ENCODE results near the gene CCDC57. TPM values are rescaled to one million over a fixed set of nuclear protein-coding genes. Genes with fewer than 3 reads are reported as not detected.

CCDC57 gene
- total RNA-seq, 1 experiment from 2014 or later = 69.9 TPM

- intact Hi-C loops (cut with micrococcal nuclease; ENCODE audit: unreplicated experiment) = no loop called here
- Mint-ChIP-seq H3K9me3 (ENCODE audit: low read depth, unreplicated experiment) (no peaks in the 10 kb centered on the region), H3K4me3 (ENCODE audit: low read depth, unreplicated experiment) (no peak overlapping the region), H3K27ac (ENCODE audit: unreplicated experiment) (no peak overlapping the region), H3K27me3 (ENCODE audit: unreplicated experiment) (no peaks in the 10 kb centered on the region), H3K4me1 (ENCODE audit: low read depth, unreplicated experiment) (no peaks in the 10 kb centered on the region), H3K36me3 (ENCODE audit: insufficient read depth, unreplicated experiment) (peaks cover 6% of the 10 kb centered on the region)
- TF ChIP-seq CTCF (IDR thresholded peaks at IDR 0.05; ENCODE audit: unreplicated experiment) = no peak
- BruUV-seq (replicated peaks) = no TSS peak
- DNase-seq = no peak
- CTCF ChIA-PET = no interaction called here
Measured at GRCh38 chr17:82116246-82116645, 96.4 kb downstream of the CCDC57 start.

- no TSS peak for BruUV-seq (replicated peaks)
- CTCF ChIA-PET = no interaction called here
Measured at GRCh38 chr17:82114872-82115271, 97.8 kb downstream of the CCDC57 start.

GRCh38 chr17:82114447-82114846 lies 98.2 kb downstream of the CCDC57 start:
- BruUV-seq (replicated peaks) = no TSS peak
- no peaks in the 10 kb centered on the region for H3K9me3 Mint-ChIP-seq (ENCODE audit: low read depth, unreplicated experiment)
- no peak for DNase-seq
- H3K4me1 Mint-ChIP-seq (ENCODE audit: low read depth, unreplicated experiment) = peaks cover 7% of the 10 kb centered on the region
- no peak for TF ChIP-seq CTCF (IDR thresholded peaks at IDR 0.05; ENCODE audit: unreplicated experiment)
- intact Hi-C loops (cut with micrococcal nuclease; ENCODE audit: unreplicated experiment) = no loop called here
- CTCF ChIA-PET = interaction anchor here (0.6 kb wide), 1 partner anchor 17 kb away, joined by 3 read pairs; no protein-coding TSS in a partner anchor
- H3K4me3 Mint-ChIP-seq (ENCODE audit: low read depth, unreplicated experiment) = no peak overlapping the region
- H3K36me3 Mint-ChIP-seq (ENCODE audit: insufficient read depth, unreplicated experiment) = peaks cover 2% of the 10 kb centered on the region
- H3K27ac Mint-ChIP-seq (ENCODE audit: unreplicated experiment) = no peak overlapping the region
- no peaks in the 10 kb centered on the region for H3K27me3 Mint-ChIP-seq (ENCODE audit: unreplicated experiment)

More at GRCh38 chr17:82114872-82115271, 97.8 kb downstream of the CCDC57 start:
- no peak overlapping the region for H3K27ac Mint-ChIP-seq (ENCODE audit: unreplicated experiment)
- no peak for TF ChIP-seq CTCF (IDR thresholded peaks at IDR 0.05; ENCODE audit: unreplicated experiment)
- no peaks in the 10 kb centered on the region for H3K27me3 Mint-ChIP-seq (ENCODE audit: unreplicated experiment)
- no peak overlapping the region for H3K4me3 Mint-ChIP-seq (ENCODE audit: low read depth, unreplicated experiment)
- H3K36me3 Mint-ChIP-seq (ENCODE audit: insufficient read depth, unreplicated experiment) = peaks cover 6% of the 10 kb centered on the region
- no peaks in the 10 kb centered on the region for H3K9me3 Mint-ChIP-seq (ENCODE audit: low read depth, unreplicated experiment)
- peaks cover 7% of the 10 kb centered on the region for H3K4me1 Mint-ChIP-seq (ENCODE audit: low read depth, unreplicated experiment)
- intact Hi-C loops (cut with micrococcal nuclease; ENCODE audit: unreplicated experiment) = no loop called here
- DNase-seq = no peak

- H3K9me3 Mint-ChIP-seq (ENCODE audit: low read depth, unreplicated experiment) = no peaks in the 10 kb centered on the region
- H3K4me1 Mint-ChIP-seq (ENCODE audit: low read depth, unreplicated experiment) = peaks cover 7% of the 10 kb centered on the region
- H3K36me3 Mint-ChIP-seq (ENCODE audit: insufficient read depth, unreplicated experiment) = peaks cover 3% of the 10 kb centered on the region
- CTCF ChIA-PET = interaction anchor here (0.6 kb wide), 1 partner anchor 18 kb away, joined by 3 read pairs; no protein-coding TSS in a partner anchor
- H3K4me3 Mint-ChIP-seq (ENCODE audit: low read depth, unreplicated experiment) = no peak overlapping the region
- BruUV-seq (replicated peaks) = no TSS peak
- no peaks in the 10 kb centered on the region for H3K27me3 Mint-ChIP-seq (ENCODE audit: unreplicated experiment)
- DNase-seq = no peak
- H3K27ac Mint-ChIP-seq (ENCODE audit: unreplicated experiment) = no peak overlapping the region
- no peak for TF ChIP-seq CTCF (IDR thresholded peaks at IDR 0.05; ENCODE audit: unreplicated experiment)
- intact Hi-C loops (cut with micrococcal nuclease; ENCODE audit: unreplicated experiment) = no loop called here
Measured at GRCh38 chr17:82113941-82114340, 98.7 kb downstream of the CCDC57 start.

Measured in Calu3 (cell line).